PC-9 (cell line): ENCODE data around the gene TAX1BP1.
A peak's percentile ranks its signal among the peaks of the same experiment; 100 is the strongest.

Source experiments
- CTCF ChIP-seq: fragments of 200-600 bp; sonication (generic); conservative IDR thresholded peaks from 2 replicates; pipeline ENCODE4 v1.6.1; 2017; ENCODE audit warnings: mixed run types, antibody characterized with exemption, mild to moderate bottlenecking, moderate library complexity
- EZH2 ChIP-seq: fragments of 200-600 bp; sonication (generic); IDR thresholded peaks from 2 replicates; pipeline ENCODE4 v1.8.0; 2017; ENCODE audit warnings: antibody characterized with exemption, low read depth

- peak; percentile 88 for TF ChIP-seq CTCF
- TF ChIP-seq EZH2 = no peak
These were observed 34.9 kb downstream of the TAX1BP1 start for GRCh38 chr7:27774717-27775328.
